NK-92 (cell line): ENCODE measurements around the gene KRT9.
"Not testable (repeated sequence)": the region's sequence is repeated elsewhere in the genome, so short reads cannot be mapped to it uniquely, and the experiment has no call there.

Source experiments
- DNase-seq: peaks from one replicate; lab custom pipeline; 2025; ENCODE audit not compliant: unreplicated experiment; lab: John Stamatoyannopoulos, UW

The KRT9 gene

DNA sequence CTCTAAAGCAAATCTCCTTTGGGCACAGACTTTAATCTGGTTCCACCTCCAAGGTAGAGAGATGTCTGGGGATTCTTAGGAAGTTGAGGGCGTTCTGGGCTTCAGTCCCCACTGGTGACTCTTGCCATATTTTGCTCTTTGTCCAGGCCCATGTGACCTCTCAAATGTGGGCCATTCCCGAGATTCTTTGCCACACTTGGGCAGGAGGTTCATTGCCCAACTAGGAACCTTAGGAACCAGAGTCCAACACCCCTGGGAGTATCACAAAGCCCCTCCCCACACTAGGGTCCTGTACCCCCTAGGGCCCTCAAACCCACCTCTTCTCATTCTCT is 8.4 kb upstream of the KRT9 start:
- DNase-seq: no peak

DNA sequence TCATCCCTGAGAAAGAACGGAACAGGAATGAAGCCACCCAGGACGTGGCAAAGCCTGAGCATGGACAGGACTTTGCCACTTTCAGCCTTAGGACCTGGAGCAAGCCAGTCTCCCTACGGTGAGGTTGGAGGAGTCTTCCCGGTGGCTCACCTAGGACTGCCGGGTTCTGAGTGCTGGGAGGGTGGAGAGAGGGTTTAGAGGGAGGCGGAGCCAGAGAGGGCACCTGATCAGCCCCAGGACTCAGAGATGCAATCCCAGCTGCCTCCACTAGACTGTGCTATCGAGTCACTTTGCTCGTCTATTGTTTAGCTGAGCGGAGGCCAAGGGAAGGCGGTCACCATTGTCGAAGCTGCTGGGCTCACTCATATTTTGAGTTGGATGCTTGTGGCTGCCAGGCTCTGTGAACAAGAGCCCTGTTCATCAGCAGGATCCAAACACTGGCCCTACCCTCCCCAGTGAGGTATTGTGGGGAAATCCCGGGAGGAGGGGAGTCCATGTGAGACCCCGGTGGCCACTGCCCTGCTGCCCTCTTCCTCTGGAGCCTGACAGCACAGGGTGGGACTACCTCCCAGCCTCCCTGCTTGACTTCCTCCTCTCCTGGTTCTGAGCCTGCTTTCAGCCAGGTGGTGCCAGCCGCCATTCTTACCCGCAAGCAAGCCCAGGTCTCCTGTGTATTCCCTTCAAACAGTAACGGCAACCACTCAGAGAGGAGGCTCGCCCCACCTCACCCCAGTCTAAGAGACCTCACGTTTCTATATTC is 7.8 kb upstream of the KRT9 start:
- no peak for DNase-seq

- no peak for DNase-seq
Measured at GRCh38 chr17:41578971-41579370, 7.1 kb upstream of the KRT9 start.

DNA sequence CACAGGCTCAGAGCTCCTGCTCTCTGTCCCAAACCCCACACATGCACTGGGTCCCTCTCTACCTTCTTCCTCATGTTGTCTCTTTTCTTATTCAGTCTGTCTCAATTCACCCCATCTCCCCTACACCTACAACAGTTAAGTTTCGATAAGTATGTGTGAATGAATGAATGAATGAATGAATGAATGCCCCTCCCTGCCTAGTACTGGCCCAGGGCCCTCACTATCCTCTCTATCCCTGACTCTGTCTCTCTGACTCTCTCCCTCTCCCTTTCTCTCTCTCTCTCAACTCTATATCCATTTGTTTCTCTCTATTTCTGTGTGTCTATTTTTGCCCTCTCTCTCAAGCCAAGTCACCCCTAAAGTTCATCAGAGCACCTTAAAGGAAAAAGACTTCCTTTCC is 6.7 kb upstream of the KRT9 start:
- no peak for DNase-seq

DNA sequence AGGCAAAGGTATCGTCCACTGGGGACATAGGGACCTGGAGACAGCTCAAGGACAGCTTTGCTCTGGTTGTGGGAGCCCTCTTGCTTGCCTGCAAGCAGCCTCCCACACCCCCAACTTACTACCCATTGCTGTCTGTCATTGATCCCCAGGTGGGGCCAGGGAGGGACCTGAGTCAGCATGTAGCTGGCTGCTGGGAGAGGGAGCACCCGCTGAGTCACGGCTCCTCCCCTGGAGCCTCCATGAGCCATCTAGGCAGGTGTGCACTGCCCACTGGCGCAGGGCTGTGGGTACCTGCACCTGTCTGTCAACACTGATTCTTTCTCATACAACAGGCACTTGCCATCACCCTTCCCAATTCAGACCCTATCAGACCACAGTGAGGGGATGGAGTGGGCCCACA is 4.9 kb upstream of the KRT9 start:
- not testable (repeated sequence) for DNase-seq

DNA sequence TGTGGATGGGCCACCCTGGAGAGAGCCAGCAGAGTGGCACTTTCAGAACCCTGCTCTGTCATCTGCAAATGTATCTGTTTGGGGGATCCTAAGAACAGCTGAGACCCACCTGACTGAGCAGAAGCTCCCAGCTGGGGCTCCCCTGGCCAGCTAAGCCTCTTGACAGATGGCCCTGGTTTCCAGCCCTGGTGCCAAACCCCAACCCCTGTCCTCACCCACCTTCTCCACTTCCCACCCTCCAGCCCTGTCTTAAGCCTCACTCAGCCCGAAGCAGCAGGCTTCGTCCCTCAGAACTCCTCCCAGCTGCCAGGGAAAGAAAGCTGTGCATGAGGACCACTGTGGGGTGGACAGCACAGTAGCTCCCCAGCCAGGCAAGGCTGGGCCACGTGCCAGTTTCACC is 3.5 kb upstream of the KRT9 start:
- DNase-seq: no peak

DNA sequence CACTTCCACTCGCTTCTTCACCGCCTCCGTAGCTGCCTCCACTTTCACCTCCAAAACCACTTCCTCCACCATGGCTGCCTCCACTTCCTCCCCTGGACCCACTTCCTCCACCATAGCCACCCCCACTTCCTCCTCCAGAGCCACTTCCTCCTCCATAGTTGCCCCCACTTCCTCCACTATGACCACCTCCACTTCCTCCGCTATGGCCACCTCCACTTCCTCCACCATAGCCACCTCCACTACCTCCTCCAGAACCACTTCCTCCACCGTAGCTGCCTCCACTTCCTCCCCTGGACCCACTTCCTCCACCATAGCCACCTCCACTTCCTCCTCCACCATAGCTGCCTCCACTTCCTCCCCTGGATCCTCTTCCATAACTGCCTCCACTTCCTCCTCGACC is 4.5 kb downstream of the KRT9 start:
- no peak for DNase-seq

DNA sequence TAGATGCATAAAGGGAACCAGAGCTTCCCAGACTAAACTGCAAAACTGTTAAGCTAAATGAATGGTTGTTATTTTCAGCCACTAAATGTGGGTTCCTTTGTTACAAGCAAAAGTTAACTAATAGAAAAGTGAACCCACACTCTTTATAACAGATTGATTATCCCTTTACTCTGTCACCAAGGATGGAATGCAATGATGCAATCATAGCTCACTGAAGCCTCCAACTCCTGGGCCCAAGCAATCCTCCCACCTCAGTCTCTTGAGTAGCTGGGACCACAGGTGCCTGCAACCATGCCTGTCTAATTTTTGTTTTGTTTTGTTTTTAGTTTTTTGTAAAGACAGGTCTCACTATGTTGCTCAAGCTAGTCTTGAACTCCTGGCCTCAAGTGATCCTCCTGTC is 6.5 kb downstream of the KRT9 start:
- DNase-seq: no peak

DNA sequence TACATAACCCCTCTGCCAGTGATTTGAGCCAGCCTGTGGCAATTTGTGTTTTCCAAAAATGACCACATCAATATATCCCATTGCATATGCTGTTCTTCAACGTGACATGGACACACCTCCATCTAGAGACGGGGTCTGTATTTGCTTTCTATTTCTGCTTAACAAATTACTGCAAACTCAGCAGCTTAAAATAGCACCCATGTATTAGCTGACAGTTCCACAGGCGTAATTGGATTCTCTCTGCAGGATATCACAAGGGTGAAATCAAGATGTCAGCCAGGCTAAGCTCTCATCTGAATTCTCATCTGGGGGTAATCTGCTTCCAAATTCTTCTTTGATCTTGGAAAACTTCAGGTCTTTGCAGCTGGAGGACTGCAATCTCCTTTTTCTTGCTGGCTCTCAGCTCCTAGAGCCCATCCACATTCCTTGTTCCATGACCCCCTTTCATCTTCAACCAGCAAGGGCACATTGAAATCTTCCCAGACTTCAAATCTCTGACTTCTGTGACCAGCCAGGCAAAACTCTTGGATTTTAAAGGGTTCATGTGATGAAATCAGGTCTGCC is 8.2 kb downstream of the KRT9 start:
- no peak for DNase-seq

- DNase-seq: no peak
Measured at GRCh38 chr17:41561554-41561953, 10.3 kb downstream of the KRT9 start.

- DNase-seq: no peak
Measured at GRCh38 chr17:41559548-41559947, 12.3 kb downstream of the KRT9 start.

- DNase-seq: no peak
Measured at GRCh38 chr17:41556931-41557330, 14.9 kb downstream of the KRT9 start.

GRCh38 chr17:41556306-41556705 is 15.6 kb downstream of the KRT9 start:
- no peak for DNase-seq

DNA sequence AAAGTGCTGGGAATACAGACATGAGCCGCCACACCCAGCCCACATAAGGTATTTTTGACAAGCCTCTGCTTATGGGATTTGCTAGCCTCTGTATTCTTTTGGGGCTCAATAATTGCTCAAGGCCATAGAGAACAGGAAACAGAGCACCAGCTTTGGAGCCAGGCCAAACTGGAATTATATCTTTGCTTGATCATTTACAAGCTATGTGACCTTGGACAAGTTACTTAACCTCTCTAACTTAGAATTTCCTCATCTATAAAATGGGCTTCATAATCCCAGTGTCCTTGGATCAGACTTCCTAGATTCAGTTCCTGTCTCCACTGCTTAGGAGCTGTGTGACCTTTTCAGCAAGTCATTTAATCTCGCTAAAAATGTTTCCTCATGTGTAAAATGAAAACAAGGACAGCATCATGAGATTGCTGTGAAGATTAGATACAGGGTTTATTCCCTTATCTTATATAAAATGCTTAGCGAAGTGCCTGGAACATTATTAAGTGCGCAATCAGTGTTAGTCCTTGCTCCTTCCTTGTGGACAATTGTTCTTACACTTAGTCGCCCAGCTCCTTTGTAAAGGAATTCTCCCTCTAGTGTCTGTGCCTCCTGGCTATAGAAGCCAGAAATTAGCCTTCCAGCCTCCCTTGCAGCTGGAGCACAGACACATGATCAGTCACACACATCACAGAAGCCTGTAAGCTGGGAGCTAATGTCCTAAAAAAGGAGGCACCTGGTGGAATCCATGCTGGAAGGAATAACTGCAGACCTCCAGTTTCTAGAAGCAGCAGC is 16.6 kb downstream of the KRT9 start:
- no peak for DNase-seq

DNA sequence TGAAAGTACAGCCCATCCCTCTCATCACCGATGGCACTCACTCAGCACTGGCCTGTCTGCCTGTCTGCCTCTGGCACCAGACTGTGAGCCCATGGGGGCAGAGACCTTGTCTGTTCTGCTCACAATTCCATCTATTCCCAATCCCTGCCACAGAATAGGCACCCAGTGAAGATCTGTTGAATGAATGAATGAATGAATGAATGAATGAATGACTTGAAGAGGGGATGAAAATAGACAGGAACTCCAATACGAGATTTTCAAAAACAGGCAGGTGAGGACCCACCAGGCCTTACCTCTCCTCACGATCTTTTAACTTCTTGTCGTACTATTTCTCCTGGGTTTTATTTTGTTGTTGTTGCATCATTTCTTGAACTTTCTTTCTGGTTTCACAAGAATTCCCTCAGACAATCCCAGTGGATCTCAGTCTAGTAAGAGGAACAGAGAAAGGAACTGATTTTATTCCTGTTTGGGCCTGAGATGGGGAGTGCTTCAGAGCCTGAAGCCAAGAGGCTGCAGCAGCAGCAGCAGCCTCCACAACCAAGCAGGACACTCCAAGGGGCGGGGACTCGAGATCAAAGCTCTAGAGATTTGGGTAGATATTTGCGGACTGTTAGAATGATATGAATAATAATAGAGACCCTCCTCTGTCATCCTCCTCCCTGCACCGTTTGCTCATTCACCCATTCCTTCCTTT is 17.7 kb downstream of the KRT9 start:
- no peak for DNase-seq

- DNase-seq: no peak
Measured at GRCh38 chr17:41553176-41553575, 18.7 kb downstream of the KRT9 start.

DNA sequence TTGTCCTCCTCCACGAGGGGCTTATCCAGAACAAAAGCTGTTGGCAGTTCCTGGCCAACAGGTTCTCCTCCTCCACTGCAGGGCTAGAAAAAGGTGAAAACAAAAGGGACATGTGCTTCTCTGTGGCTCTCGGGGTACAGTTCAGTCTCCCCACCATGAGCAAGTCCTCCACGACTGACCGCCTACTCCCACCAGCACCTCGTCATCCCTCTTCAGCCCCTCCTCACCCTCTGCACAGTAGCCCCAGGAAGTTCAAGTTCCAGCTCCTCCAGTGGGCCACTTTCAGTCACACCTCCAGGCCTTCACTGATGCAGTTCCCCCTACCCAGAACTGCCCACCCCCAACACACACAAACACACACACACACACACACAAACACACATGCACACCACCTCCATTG is 19.4 kb downstream of the KRT9 start:
- no peak for DNase-seq

GRCh38 chr17:41551365-41551764 is 20.5 kb downstream of the KRT9 start:
- no peak for DNase-seq

- no peak for DNase-seq
Measured at GRCh38 chr17:41549596-41550039, 22.2 kb downstream of the KRT9 start.

DNA sequence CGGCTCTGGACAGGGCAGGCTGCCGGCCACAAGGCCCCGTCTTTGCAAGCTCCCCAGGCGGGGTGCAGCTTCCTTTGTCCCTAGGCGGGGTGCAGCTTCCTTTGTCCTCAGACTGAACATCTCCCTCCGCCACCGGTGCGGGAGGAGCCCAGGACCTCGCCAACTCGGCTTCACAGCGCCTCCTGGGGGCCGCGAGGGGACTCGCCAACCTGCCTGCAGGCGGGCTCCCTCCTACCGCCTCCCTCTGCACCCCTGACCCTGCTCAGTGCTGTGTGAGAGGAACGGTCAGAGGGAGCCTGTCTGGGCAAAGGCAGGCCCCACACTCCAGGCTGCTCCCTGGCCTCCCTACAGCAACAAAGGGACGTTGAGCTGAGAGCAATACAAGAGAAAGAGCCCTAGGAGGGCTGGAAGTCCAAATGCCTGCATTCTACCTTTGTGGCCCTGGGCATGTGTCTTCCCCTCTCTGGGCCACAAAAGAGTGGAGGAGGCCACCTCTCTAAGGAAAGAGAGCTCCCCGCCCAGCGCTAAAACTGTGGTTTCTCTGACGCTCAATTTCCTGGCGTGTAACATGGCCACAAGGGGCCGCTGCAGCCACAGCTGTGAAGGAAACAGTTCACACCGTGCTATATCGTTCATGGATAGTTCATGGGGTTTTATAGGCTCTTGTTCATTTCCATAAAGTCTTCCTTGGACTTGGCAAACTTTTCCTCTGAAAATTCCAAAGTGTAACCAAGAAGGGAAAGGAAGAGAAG is 22.8 kb downstream of the KRT9 start:
- no peak for DNase-seq
